Type B pancreatic cell (in vitro differentiated cells): Measurements from ENCODE around the gene KCNJ9. TPM values are rescaled to one million over a fixed set of nuclear protein-coding genes. Genes with fewer than 3 reads are reported as not detected.
A peak's percentile ranks its signal among the peaks of the same experiment; 100 is the strongest.

Experiments
- DNase-seq: peaks from one replicate; pipeline ENCODE4 v3.0.0; 2021; ENCODE audit warnings: mixed read lengths; ENCODE audit not compliant: unreplicated experiment; ENCODE audit errors: extremely low spot score
- H3K27ac Mint-ChIP-seq: 2 replicates; pipeline ENCODE4 v1.8.0; 2021; ENCODE audit warnings: mild to moderate bottlenecking, mixed read lengths
- H3K27me3 Mint-ChIP-seq: 2 replicates; pipeline ENCODE4 v1.8.0; 2021; ENCODE audit warnings: mixed read lengths
- H3K36me3 Mint-ChIP-seq: 2 replicates; pipeline ENCODE4 v1.8.0; 2021; ENCODE audit warnings: mixed read lengths
- H3K4me1 Mint-ChIP-seq: one replicate; pipeline ENCODE4 v1.8.0; 2021; ENCODE audit warnings: mixed read lengths; ENCODE audit not compliant: unreplicated experiment
- H3K4me3 Mint-ChIP-seq: 2 replicates; pipeline ENCODE4 v1.8.0; 2021; ENCODE audit warnings: mild to moderate bottlenecking, mixed read lengths
- H3K9me3 Mint-ChIP-seq: 2 replicates; pipeline ENCODE4 v1.8.0; 2021; ENCODE audit warnings: mixed read lengths
- total RNA-seq: library from RNA; stranded (reverse); gene quantifications from 2 replicates; pipeline ENCODE4 v1.2.1, GENCODE V29; 2021; ENCODE audit warnings: low replicate concordance
- TF ChIP-seq, protein P1 (sequence below): fragments of 200-600 bp; sonication (generic); conservative IDR thresholded peaks from 2 replicates; pipeline ENCODE4 v1.5.0; 2021; ENCODE audit warnings: antibody characterized with exemption, mild to moderate bottlenecking

Gene KCNJ9
- total RNA-seq, 1 donor from 2014 or later, result not detected

- TF ChIP-seq, protein P1, sequence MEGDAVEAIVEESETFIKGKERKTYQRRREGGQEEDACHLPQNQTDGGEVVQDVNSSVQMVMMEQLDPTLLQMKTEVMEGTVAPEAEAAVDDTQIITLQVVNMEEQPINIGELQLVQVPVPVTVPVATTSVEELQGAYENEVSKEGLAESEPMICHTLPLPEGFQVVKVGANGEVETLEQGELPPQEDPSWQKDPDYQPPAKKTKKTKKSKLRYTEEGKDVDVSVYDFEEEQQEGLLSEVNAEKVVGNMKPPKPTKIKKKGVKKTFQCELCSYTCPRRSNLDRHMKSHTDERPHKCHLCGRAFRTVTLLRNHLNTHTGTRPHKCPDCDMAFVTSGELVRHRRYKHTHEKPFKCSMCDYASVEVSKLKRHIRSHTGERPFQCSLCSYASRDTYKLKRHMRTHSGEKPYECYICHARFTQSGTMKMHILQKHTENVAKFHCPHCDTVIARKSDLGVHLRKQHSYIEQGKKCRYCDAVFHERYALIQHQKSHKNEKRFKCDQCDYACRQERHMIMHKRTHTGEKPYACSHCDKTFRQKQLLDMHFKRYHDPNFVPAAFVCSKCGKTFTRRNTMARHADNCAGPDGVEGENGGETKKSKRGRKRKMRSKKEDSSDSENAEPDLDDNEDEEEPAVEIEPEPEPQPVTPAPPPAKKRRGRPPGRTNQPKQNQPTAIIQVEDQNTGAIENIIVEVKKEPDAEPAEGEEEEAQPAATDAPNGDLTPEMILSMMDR, result no peak
- Mint-ChIP-seq H3K27me3 (peaks cover 17% of the 10 kb centered on the region), H3K9me3 (no peaks in the 10 kb centered on the region), H3K4me3 (no peak overlapping the region), H3K4me1 (peaks cover 60% of the 10 kb centered on the region), H3K36me3 (no peaks in the 10 kb centered on the region), H3K27ac (peak overlapping the region; percentile 50)
- DNase-seq, result no peak
Observed at GRCh38 chr1:160112357-160112756, 31.0 kb downstream of the KCNJ9 start.

- H3K27ac Mint-ChIP-seq, result no peak overlapping the region
- peaks cover 67% of the 10 kb centered on the region for H3K4me1 Mint-ChIP-seq
- no peaks in the 10 kb centered on the region for H3K36me3 Mint-ChIP-seq
- peaks cover 21% of the 10 kb centered on the region for H3K27me3 Mint-ChIP-seq
- DNase-seq, result no peak
- no peaks in the 10 kb centered on the region for H3K9me3 Mint-ChIP-seq
- H3K4me3 Mint-ChIP-seq, result no peak overlapping the region
- TF ChIP-seq, protein P1, result peak; percentile 52
Observed at GRCh38 chr1:160113407-160113806, 32.1 kb downstream of the KCNJ9 start.

- no peaks in the 10 kb centered on the region for H3K9me3 Mint-ChIP-seq
- no peak overlapping the region for H3K4me3 Mint-ChIP-seq
- TF ChIP-seq, protein P1, result no peak
- H3K27me3 Mint-ChIP-seq, result peaks cover 21% of the 10 kb centered on the region
- peaks cover 65% of the 10 kb centered on the region for H3K4me1 Mint-ChIP-seq
- no peak for DNase-seq
- H3K36me3 Mint-ChIP-seq, result no peaks in the 10 kb centered on the region
- no peak overlapping the region for H3K27ac Mint-ChIP-seq
Observed at GRCh38 chr1:160114085-160114484, 32.7 kb downstream of the KCNJ9 start.

- DNase-seq, result no peak
- peak within 1 kb of the TSS; percentile 36 for H3K4me3 Mint-ChIP-seq
- no peak within 1 kb of the TSS for H3K27ac Mint-ChIP-seq
- no peaks in the 10 kb centered on the region for H3K9me3 Mint-ChIP-seq
- TF ChIP-seq, protein P1, result no peak
- H3K4me1 Mint-ChIP-seq, result peaks cover 57% of the 10 kb centered on the region
- H3K27me3 Mint-ChIP-seq, result peaks cover 20% of the 10 kb centered on the region
- H3K36me3 Mint-ChIP-seq, result no peaks in the 10 kb centered on the region
Observed at GRCh38 chr1:160115545-160116282, 34.4 kb downstream of the KCNJ9 start, which contains the start of gene ATP1A2. ATP1A2 (plus strand) TSS chr1:160115759; CDS start chr1:160115862, 103 bp downstream.

- H3K9me3 Mint-ChIP-seq, result no peaks in the 10 kb centered on the region
- H3K27ac Mint-ChIP-seq, result no peak overlapping the region
- no peaks in the 10 kb centered on the region for H3K36me3 Mint-ChIP-seq
- H3K4me1 Mint-ChIP-seq, result peaks cover 57% of the 10 kb centered on the region
- TF ChIP-seq, protein P1, result no peak
- no peak for DNase-seq
- peak overlapping the region; percentile 36 for H3K4me3 Mint-ChIP-seq
- H3K27me3 Mint-ChIP-seq, result peaks cover 20% of the 10 kb centered on the region
Observed at GRCh38 chr1:160116283-160117147, 35.2 kb downstream of the KCNJ9 start.
